Testis (tissue), 2 donors: ENCODE measurements around the gene DUSP3.

ENCODE experiments used
- CTCF ChIP-seq, 3 experiments: fragments of 450-650 bp in 2 of 3; fragments of 200-600 bp in 1 of 3; sonication (generic) in 1 of 3; IDR thresholded peaks; one replicate each; pipeline ENCODE4 v1.5.1; 2016 to 2019; ENCODE audit warnings: antibody characterized with exemption in 3 of 3, mild to moderate bottlenecking in 2 of 3, moderate library complexity in 1 of 3
- POLR2A ChIP-seq: fragments of 450-650 bp; IDR thresholded peaks from one replicate; pipeline ENCODE4 v1.6.1; 2017; ENCODE audit warnings: antibody characterized with exemption, mild to moderate bottlenecking, moderate library complexity

GRCh38 chr17:43771463-43771862 is 7.3 kb downstream of the DUSP3 start:
- TF ChIP-seq CTCF (IDR thresholded peaks at IDR 0.05) = no peak
- no peak for TF ChIP-seq POLR2A
